RWPE2 (cell line): ENCODE results near the gene ZNF518A.

Source experiments
- ATAC-seq: fragments of 200-7000 bp; cut with Tn5 transposase; 3 replicates; pipeline ENCODE4 v1.9.1; 2021; ENCODE audit warnings: low read depth
- DNase-seq: peaks from one replicate; pipeline ENCODE4 v3.0.0-alpha.2; 2020; ENCODE audit warnings: low spot score
- H3K27ac ChIP-seq: fragments of 450-650 bp; 2 replicates; pipeline ENCODE4 v1.5.1; 2017; ENCODE audit warnings: mild to moderate bottlenecking; ENCODE audit not compliant: poor library complexity, severe bottlenecking
- H3K27me3 ChIP-seq: fragments of 250-450 bp; sonication (Bioruptor Pico); 2 replicates; pipeline ENCODE4 v1.5.1; 2021; ENCODE audit warnings: mild to moderate bottlenecking, moderate library complexity; ENCODE audit not compliant: insufficient read depth, poor library complexity, severe bottlenecking
- H3K36me3 ChIP-seq: fragments of 250-450 bp; sonication (Bioruptor Pico); 2 replicates; pipeline ENCODE4 v1.5.1; 2020; ENCODE audit warnings: low read depth, mild to moderate bottlenecking, moderate library complexity
- H3K4me1 ChIP-seq: fragments of 250-450 bp; sonication (Bioruptor Pico); 2 replicates; pipeline ENCODE4 v1.5.1; 2021; ENCODE audit warnings: mild to moderate bottlenecking, moderate library complexity; ENCODE audit not compliant: insufficient read depth, poor library complexity, severe bottlenecking
- H3K4me3 ChIP-seq: fragments of 250-450 bp; sonication (Bioruptor Pico); 2 replicates; pipeline ENCODE4 v1.5.1; 2021; ENCODE audit warnings: mild to moderate bottlenecking, moderate library complexity; ENCODE audit not compliant: severe bottlenecking
- H3K9me3 ChIP-seq: fragments of 250-450 bp; sonication (Bioruptor Pico); 2 replicates; pipeline ENCODE4 v1.5.1; 2021; ENCODE audit warnings: mild to moderate bottlenecking, moderate library complexity; ENCODE audit not compliant: severe bottlenecking
- CTCF ChIP-seq: fragments of 450-650 bp; IDR thresholded peaks from one replicate; pipeline ENCODE4 v1.5.1; 2017; ENCODE audit warnings: mild to moderate bottlenecking, moderate library complexity; ENCODE audit not compliant: poor library complexity, severe bottlenecking

Gene ZNF518A

GRCh38 chr10:96096958-96097357 lies 33.1 kb upstream of the ZNF518A start:
- TF ChIP-seq CTCF: no peak
- H3K27ac ChIP-seq: no peak overlapping the region
- peaks cover 4% of the 10 kb centered on the region for H3K27me3 ChIP-seq

GRCh38 chr10:96097865-96098264 lies 32.2 kb upstream of the ZNF518A start:
- Histone ChIP-seq H3K27me3 (peaks cover 4% of the 10 kb centered on the region), H3K4me1 (no peaks in the 10 kb centered on the region), H3K4me3 (no peak overlapping the region), H3K36me3 (no peaks in the 10 kb centered on the region), H3K27ac (no peak overlapping the region), H3K9me3 (no peaks in the 10 kb centered on the region)
- no peak for DNase-seq
- TF ChIP-seq CTCF: no peak
- no peak; the same call in 2 of the 3 replicates for ATAC-seq

More at GRCh38 chr10:96096958-96097357, 33.1 kb upstream of the ZNF518A start:
- no peaks in the 10 kb centered on the region for H3K9me3 ChIP-seq
- no peaks in the 10 kb centered on the region for H3K36me3 ChIP-seq
- DNase-seq: no peak
- no peaks in the 10 kb centered on the region for H3K4me1 ChIP-seq
- H3K4me3 ChIP-seq: no peak overlapping the region
- ATAC-seq: no peak

GRCh38 chr10:96107623-96108038 lies 22.5 kb upstream of the ZNF518A start:
- H3K27me3 ChIP-seq: peaks cover 52% of the 10 kb centered on the region
- H3K4me3 ChIP-seq: no peak overlapping the region
- no peak for ATAC-seq
- no peaks in the 10 kb centered on the region for H3K36me3 ChIP-seq
- no peak for TF ChIP-seq CTCF
- H3K9me3 ChIP-seq: no peaks in the 10 kb centered on the region
- no peak overlapping the region for H3K27ac ChIP-seq
- no peaks in the 10 kb centered on the region for H3K4me1 ChIP-seq
- no peak for DNase-seq

- Histone ChIP-seq H3K9me3 (no peaks in the 10 kb centered on the region), H3K27me3 (peaks cover 34% of the 10 kb centered on the region), H3K27ac (no peak overlapping the region), H3K4me1 (no peaks in the 10 kb centered on the region), H3K4me3 (no peak overlapping the region), H3K36me3 (no peaks in the 10 kb centered on the region)
- ATAC-seq: no peak
- no peak for TF ChIP-seq CTCF
- DNase-seq: no peak
These were observed 17.6 kb upstream of the ZNF518A start for GRCh38 chr10:96112531-96112930.

- TF ChIP-seq CTCF: no peak
- H3K27me3 ChIP-seq: no peaks in the 10 kb centered on the region
- no peak overlapping the region for H3K27ac ChIP-seq
- DNase-seq (no peak), ATAC-seq (no peak)
- H3K9me3 ChIP-seq: no peaks in the 10 kb centered on the region
- no peak overlapping the region for H3K4me3 ChIP-seq
- H3K36me3 ChIP-seq: no peaks in the 10 kb centered on the region
- H3K4me1 ChIP-seq: peaks cover 5% of the 10 kb centered on the region
These were observed 11.3 kb upstream of the ZNF518A start for GRCh38 chr10:96118604-96119450.
